HG03095 (cell line): Measurements from ENCODE around the gene ISLR.

Experiments
- ATAC-seq: cut with Tn5 transposase; IDR thresholded peaks from one replicate; pipeline ENCODE4 v1.9.1; 2021; ENCODE audit warnings: moderate library complexity; ENCODE audit not compliant: unreplicated experiment

The ISLR gene

DNA sequence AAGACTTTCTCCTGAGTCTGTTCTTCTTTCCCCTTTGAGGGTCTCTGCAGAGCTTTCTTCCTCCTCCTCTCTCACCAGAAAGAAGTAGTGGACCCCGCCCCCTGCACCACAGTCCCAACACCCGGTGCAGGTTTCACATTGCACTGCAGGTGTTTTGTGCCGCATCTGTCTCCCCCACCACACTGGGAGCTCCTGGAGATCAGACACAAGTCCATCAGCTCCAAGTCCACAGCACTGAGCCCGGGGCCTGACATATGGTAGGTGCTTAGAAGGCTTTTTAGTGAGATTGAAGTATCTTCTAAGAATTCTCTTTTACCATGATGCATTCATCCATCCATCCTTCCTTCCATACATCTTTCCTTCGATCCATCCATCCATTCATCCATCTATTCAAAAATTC, 19.2 kb downstream of the ISLR start:
- ATAC-seq = no peak

DNA sequence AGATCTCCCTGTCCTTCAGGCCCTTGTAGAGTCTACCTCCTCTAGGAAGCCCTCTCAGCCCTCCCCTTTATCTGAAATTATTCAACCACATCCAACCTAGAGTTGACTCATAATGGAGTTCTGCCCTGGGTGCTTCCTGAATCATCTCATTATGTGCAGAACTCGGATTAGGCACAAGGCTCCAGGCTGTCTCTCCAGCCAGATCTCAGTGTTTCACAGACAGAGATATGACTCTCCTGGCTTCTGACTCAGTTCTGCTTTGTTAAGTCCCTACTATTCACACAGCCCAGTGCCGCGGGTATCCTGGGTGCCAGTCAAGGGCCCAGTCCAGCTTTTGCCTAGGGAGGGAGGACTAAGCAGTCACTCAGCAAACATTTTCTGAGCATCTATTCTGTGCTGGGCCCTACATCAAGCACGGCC, 19.8 kb downstream of the ISLR start:
- no peak for ATAC-seq

DNA sequence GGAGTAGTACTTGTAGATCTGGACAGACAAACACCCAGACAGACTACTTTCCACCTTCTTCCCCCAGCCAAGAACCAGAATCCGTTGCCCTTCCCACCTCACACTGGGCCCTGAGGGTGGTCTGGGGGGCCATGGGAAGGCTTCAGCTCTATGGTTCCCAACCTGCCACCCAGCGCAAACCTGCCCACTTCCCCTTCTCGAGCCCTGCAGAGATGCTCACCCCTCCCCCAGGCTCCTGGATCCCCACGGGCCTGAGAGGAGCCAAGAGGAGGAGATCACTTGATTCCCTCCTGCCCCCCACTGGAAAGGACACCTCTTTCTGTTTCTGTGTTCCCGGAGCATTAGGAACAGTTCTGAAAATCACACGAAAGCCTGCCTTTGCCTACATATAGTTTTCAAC, 20.4 kb downstream of the ISLR start:
- no peak for ATAC-seq

DNA sequence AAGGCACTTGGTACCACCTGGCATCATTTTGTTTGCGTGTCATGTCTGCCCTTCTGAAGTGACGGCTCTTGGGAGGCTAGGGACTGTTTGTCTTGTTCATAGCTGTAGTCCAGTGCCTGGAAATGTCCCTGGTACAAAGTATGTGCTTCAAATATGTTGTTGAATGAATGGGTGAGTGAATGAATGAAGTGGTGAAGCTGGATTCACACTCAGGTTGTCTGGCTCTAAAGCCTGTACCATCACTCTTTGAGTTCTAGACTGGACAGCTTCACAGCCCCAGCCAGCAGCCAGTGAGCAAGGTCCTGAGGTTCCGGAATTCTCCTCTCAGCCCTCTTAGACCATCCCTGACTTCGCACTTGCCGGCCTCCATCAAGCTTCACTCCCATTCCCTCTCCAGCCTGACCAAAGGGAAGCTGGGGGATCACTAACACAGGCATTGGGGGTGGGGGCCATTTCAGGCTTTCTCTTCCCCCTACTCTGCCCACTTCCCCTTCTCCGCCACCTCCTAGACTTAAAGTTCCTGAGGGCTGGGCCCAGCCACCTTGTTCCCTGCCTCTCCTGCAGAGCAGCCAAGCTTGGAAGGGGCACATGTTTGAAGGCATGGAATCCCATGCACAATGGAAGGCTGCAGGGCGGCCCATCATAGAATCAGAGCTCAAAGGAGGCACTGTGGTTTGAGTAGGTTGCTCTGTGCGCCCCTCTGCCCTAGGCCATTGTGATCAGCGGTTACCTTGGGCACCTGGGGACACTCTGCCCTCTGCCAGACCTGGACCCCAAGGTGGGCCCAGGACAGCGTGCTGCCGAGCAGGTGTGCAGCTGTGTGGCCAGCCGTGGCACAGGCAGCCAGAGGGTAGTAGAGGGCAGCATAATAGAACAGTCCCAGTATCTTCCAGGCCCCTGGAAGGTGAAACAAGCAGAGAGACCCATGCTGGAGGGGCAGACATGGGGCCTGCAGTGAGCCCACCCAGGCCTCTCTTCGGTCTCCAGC, 21.4 kb downstream of the ISLR start:
- ATAC-seq = no peak

DNA sequence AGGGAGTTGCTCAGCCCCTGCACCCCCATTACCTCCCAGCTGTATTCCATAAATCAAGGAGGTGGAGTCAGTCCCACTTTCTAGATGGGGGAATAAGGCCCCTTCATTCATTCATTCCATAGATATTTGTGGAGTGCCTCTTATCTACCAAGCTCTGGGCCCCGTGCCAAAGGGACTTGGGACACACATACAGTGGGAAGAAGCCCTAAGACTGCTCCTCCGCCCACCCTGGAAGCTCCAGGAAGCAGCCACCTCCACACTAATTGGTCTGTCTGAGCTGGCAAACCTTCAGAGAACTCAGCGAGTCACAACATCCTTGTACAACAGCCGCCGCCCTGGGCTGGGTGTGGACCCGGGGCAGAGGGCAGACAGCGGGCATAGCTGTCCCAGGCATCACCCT, 22.7 kb downstream of the ISLR start:
- no peak for ATAC-seq

DNA sequence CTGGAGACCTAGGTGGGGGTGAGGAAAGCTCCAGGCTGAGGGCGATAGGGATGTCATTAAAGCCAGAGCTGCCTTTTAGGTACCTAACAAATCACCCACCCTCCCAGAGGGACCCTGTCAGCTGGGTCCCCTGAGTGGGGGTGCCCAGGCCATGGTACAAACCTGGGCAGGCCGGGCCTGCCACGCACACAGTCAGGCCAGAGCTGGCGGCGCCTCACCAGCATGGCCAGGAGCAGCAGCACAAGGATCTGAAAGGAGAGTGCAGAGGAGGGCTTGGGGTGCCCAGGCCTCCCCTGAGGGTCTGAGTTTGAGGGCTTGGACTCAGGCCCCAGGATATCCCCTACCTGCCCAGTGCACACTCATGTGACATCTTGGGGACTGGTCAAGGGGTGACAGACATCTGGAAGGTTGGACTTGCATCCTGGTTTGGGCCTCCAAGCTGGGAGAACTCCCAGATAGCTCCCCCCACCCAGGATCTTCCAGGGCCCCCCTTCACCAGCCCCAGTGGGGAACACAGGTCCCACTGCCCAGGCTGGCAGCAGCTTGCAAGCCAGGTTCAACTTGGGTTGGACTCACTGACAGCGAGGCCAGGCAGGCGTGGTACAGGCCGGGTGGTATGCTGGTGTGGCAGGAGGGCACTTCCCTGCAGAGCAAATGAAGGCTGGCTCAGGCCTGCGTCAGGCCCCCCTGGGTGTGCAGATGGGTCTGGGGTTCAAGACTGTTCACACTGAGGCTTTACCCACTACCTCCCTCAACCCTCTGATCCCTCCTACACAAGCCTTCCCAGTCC, 23.9 kb downstream of the ISLR start:
- ATAC-seq = no peak

DNA sequence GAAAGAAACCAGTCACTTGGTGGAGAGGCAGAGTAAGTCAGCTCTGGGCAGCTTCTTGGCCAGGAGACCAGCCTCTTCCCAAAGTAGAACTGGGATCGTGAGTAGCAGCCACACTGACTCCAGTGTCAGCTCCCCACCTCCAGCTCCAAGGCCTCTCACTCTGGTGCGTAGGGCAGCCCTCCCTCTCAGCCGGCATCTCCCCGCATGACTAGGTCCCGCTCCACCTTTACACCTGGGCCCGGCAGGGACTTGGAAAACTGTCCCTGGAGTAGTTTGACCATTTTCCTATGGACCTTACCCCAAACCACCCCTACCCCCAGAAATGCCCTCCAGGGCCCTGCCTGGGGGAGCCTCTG, 25.8 kb downstream of the ISLR start:
- no peak for ATAC-seq

DNA sequence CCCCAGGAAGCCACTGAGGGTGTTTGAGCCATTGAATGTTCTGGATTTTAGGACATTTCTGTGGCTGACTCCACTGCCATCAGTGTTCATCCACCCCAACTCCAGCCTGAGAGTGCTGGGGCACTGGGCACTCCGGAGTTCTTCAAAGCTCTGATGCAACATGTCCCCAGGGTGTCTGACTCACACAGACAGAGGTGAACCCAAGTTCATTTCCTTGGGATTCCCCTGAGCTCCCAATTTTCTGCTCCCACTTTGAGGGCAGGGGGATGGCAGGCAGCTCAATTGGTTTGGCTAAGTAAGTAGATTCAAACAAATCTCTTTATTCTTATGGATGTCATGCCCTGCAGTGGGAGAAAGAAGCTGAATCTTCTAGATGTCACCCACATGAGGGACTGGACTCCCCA, 26.9 kb downstream of the ISLR start:
- no peak for ATAC-seq

DNA sequence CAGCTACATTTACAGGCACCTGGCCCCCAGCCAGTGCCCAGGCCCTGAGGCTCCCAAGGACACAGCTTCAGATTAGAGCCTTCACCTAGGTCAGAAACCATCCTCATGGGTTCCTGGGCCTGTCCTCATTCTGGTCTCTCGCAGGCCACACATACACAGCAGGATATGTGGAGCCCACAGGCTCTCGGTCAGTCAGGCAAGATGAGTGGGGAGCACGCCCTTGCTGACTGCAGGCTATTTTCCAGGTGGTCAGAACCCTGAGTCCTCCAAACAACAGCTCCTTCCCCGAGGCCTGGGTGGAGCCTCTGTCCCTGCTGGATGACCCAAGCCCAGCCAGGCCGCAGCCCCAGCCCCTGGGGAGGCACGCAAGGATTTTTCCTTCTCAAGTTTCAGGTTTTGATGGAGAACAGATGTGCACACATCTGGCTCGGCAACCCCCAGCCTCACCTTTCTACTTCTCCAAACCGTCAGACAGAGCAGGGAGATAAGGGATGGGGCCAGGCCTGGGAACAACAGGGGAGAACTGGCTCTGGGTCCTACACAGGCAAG, 27.4 kb downstream of the ISLR start:
- ATAC-seq = no peak

DNA sequence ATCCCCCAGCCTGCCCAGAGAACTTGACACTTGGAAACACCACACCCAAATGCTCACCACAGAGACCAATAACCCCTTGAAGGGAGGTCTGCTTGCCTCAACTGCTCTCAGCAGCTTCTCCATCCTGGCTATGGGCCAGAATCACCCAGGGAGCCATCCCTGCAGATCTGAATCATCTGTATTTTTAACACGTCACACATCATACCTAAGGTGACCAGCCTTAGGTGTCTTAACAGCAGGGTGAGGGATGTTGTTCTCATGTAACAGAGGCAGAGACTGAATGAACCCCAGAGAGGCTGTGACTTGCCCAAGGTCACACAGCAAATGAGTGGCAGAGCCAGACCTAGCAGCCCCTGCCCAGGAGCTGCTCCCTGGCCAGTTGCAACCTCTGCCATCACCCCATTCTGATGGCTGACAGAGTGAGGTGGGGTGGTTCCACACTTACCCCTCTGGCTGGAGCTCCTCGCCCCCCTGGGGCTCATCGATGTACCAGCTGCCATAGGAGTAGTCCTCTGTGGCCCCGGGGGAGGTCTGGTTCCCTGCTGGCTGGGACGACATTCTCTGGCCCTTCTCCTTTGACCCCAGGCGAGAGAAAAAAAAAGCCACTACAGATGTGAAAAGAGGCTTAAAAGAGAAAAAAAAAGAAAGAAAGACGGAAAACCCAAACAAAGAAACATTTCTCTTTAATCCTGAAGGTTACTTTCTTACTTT, 28.4 kb downstream of the ISLR start:
- ATAC-seq = no peak

DNA sequence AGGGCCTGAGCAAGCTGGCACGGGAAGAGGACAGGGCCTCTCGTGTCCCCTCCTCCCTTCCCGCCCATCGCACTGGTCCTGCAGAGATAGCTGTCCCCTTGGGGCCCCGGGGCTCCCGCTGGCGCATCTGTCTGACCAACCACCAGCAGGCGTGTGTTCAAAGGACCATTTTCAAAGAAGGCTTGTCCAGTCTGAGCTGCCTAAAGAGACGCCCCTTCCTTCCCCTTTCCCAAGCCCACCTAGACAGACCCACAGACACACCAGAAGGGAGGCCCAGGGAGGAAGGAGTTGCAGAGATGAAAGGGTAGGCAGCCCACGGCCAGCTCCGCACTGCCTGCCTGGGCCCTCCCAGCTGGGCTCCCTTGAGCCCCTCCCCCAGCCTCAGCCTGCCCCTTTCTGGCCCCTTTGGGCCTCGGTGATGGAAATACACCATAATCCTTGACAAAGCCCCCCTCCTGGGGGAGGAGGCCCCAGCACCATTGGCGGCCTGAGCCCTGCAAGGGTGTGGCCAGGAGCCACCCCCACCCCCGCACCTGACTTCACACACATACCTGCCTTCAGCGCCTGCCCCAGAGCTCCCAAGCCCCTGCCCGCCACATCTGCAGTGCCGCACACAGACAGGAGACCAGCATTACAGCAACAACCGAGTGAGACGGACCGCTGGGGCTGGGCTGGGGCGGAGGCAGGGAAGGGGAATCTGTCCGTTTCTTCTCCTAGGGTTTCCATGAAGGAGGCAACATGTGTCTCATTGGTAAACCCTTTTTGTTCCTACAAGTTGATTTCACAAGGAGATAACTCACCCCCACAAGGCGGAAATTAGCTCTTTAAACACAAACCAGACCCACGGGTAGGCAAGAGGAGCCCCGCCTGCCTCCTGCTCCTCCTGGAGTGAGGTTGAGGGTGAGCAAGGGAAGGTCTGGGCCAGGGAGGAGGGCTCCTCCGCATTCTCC, 29.2 kb downstream of the ISLR start, which contains the start of gene STRA6:
STRA6 (minus strand) TSS at position 336 of the 950 bp plus-strand sequence. CDS start 520 bp downstream, outside the sequence.
- ATAC-seq = no peak

DNA sequence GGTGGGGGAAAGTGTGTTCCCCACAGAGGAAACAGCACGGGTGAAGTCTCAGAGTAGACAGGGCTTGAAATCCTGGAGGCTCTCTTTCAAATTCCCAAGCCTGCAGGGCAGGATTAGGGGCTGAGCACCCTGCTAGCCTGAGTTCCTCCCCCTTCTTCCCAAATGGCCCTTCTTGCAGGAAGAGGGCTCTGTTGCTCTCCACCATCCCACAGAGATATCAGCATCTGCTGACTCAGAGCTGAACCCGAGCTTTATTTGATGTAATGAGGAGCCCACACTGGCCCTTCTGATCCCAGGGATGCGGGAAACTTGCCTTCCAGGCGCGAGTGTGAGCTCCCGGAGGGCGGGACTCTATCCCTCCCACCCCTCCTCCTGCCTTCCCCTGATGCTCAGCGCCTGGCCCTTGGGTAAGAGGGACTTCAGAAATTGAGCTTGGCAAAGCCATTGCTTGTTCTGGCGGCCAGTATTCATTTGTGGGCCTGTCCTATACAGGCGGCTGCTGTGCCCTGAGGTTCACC, 30.5 kb downstream of the ISLR start:
- no peak for ATAC-seq

DNA sequence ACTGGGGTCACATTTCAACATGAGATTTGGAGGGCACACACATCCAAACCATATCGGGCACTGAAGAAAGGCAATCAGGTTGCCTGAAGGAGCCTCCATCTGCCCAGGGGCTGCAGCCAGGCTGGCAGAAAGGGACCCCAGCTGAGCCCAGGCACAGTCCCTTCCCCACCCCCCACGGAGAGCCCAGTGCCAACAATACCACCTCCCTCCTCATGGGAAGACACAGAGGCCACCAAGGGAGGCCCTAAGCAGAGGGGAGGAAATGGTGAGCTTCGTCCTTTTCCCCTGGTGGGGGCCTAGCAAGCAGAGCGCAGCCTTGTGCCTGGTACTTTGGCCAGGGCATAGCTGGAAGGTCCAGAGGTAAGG, 32.1 kb downstream of the ISLR start:
- ATAC-seq = no peak

DNA sequence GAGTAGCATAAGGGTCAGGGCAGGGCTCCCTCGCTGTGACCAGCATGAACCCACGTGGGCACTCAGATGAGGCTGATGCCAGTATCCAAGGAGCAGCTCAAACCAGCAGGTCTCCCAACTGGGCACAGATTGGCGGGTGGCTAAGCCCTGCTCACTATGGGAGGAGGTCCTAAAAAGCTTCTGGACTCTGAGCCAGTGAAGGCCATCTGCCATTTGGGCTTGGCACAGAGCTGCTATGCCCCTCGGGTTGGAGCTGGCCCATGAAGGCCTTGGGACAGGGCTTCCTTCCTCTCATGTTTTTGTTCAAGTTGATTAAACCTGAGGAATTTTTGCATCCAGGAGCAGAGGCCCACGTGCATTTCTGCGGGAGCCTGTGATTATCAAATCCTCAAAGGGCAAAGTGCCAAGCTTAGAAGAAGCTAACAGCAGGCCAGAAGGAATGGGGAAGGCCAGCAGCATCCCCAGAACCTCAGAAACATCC, 33.3 kb downstream of the ISLR start:
- no peak for ATAC-seq

DNA sequence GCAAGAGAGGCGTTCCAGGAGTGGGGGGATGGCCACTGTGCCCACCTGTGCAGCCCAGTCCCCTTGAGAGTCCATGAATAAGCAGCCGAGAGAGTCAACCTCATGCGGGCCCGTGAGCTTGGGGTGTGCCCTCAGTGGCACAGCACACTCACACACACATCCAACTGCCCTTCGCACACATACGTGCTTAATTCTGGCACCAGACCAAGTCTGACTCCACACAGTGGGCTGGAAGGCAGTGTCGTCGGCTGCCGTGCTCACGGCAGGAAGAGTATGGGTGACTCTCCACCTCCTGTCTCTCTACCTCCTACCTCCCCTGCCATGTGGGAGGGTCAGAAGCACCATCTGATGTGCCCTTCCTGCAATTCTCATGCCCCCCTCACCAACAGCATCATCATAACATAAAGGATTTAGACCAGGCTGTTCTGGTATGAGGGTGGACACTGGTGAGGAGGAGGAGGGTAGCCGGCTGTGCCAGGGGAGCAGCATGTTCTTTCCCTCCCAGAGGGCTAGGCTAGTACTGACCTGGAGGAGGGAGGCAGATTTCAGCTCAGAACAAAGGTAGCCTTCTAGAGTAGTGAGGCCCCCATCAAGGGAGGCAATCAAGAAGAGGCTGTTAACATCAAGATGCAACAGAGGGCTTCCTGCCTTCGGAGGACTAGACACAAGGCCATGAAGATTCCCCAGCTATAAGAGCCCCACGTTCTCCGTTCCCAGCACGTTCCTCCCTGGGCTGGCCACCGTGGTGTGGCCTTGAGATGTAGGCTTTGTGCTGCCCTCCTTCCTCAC, 34.3 kb downstream of the ISLR start:
- no peak for ATAC-seq

DNA sequence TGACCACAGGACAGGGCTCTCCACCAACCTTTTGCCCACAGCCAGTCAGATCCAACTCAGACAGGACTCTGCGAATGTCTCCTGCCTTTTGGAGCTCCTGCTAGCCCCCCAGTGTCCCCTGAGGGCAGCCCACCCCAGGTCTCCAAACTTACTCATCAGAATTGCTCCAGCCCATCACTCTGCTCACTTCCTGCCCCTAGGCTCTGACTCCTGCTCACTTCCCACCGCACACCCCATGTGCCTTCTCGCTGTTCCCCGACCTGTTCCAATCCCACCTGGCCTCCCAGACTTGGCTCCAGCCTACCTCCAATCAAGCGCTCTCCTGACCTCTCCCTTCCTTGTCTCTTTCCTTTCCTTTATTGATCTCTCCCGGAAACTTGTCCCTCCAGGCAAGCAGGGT, 35.0 kb downstream of the ISLR start:
- no peak for ATAC-seq

DNA sequence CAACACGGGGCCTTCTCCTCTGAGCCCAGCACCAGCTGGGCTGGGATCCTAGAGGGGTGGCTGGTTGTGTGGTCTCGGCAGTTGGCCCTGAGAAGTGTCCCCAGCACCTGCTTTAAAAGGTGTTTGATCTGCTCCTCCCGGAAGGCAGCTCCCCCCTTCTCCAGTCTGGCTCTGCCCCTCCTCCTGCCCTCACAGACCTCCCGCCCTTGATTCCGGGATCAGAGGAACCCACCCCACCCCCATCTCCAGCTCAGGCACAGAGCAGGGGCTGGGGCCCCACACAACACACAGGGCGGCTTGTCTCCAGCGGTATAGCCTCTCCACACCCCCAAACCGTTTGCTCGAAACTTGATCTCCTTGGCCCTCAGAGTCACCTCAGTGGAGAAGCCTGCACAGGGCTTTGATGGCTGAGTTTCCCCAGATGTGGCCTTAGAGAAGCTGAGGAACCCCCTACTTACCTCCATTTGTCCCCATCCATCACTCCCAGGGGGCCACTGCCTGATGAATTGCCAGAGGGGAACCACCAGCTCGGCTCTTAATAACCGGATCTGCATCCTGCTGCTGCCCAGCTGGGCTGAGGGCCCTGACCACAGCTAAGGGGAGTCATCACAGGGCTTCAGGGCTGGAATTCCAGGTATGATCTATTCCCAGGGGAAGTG, 35.5 kb downstream of the ISLR start:
- ATAC-seq = no peak

DNA sequence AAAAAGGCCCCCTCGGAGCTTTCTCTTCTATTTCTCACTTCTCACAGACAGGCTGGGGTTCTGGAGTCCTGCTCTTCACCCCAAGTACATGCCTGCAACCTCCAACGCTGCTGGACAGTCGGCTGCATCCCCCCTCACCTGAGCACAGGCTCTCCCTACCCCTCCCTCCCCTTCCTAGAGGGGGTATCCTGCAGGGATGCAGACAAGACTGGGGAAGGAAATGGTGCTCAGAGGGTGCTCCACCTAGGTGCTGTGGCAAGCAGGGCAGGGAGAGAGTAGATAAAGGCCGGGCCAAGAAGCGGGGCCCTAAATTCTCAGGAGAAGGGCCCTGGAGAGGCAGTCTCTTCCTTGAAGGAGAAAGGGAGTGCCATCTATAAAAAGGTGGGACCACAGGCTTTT, 36.0 kb downstream of the ISLR start:
- no peak for ATAC-seq
